Heart right ventricle (tissue), 16 donors: ENCODE data around the gene KRTAP10-6. TPM values are rescaled to one million over a fixed set of nuclear protein-coding genes. Genes with fewer than 3 reads are reported as not detected.

Experiments used
- ATAC-seq, 8 donors: fragments of 200-7000 bp; cut with Tn5 transposase; one replicate each; pipeline ENCODE4 v1.9.1; 2020; ENCODE audit warnings: mild to moderate bottlenecking in 8 of 8, moderate library complexity in 8 of 8, moderate number of reproducible peaks in 1 of 8
- DNase-seq, 2 donors: peaks; one replicate each; pipeline ENCODE4 v3.0.0-alpha.2; 2020
- H3K27ac ChIP-seq, 10 donors: fragments of 200-600 bp; sonication (generic) in 2 of 10; one replicate each; pipeline versions ENCODE4 v1.5.0 to v1.8.0; 2020 to 2022; ENCODE audit warnings: mild to moderate bottlenecking in 3 of 10
- H3K27me3 ChIP-seq, 7 donors: fragments of 200-600 bp; one replicate each; pipeline ENCODE4 v1.8.0; 2021 to 2022; ENCODE audit warnings: mild to moderate bottlenecking in 2 of 7
- H3K36me3 ChIP-seq, 9 donors: fragments of 200-600 bp; sonication (generic) in 1 of 9; one replicate each; pipeline versions ENCODE4 v1.5.0 to v1.8.0; 2020 to 2022; ENCODE audit warnings: mild to moderate bottlenecking in 2 of 9
- H3K4me1 ChIP-seq, 9 donors: fragments of 200-600 bp; sonication (generic) in 1 of 9; one replicate each; pipeline versions ENCODE4 v1.5.0 to v1.8.0; 2020 to 2022; ENCODE audit warnings: mild to moderate bottlenecking in 4 of 9
- H3K4me3 ChIP-seq, 10 donors: fragments of 200-600 bp; sonication (generic) in 2 of 10; one replicate each; pipeline versions ENCODE4 v1.5.0 to v1.8.0; 2020 to 2022; ENCODE audit warnings: mild to moderate bottlenecking in 7 of 10, moderate library complexity in 2 of 10
- H3K9me3 ChIP-seq, 11 donors: fragments of 200-600 bp in 10 of 11; sonication (generic) in 2 of 11; one replicate each; pipeline versions ENCODE4 v1.5.0 to v1.8.0; 2013 to 2022; ENCODE audit warnings: mild to moderate bottlenecking in 2 of 11, control low read depth in 1 of 11, moderate library complexity in 1 of 11
- CTCF ChIP-seq, 9 donors: fragments of 200-600 bp; sonication (generic) in 2 of 9; IDR thresholded peaks; one replicate each; pipeline versions ENCODE4 v1.5.0 to v1.8.0; 2021 to 2022; ENCODE audit warnings: antibody characterized with exemption in 9 of 9, mild to moderate bottlenecking in 5 of 9, moderate library complexity in 1 of 9
- WGBS, 2 donors: extraction: QIAGEN DNeasy Blood & Tissue Kit; methylation state at CpG; one replicate each; pipeline ENCODE4 v1.1.7; 2013; ENCODE audit warnings: inconsistent platforms in 1 of 2; 5-methylcytosine and 5-hydroxymethylcytosine counted together
- intact Hi-C, 10 donors: fragments of 100-400 bp; cut with DNase I; formaldehyde crosslinking; loops; one replicate each; pipeline versions ENCODE4 v1.11.1 to v1.14.2; 2022
- polyA plus RNA-seq, 2 donors: library from polyadenylated mRNA; stranded (reverse); fragments of 200-250 nt; gene quantifications; one replicate each; pipeline ENCODE4 v1.2.3, GENCODE V29; 2013
- total RNA-seq, 10 donors: library from RNA; stranded (reverse); fragmentation: NEBNext Ultra II Directional in 3 of 10; extraction: Animal tissue kit (Norgen Biotek cat#: 25700) in 3 of 10; gene quantifications; one replicate each; pipeline versions ENCODE4 v1.2.1 to v1.2.4, GENCODE V29; 2021 to 2023
- donor health status: Arrhythmogenic right ventricular cardiomyopathy.
- donor health status: ischemic (EF 13 %, LVEDD 7.1; RV severe dilation, severe dysfunction).
- donor health status: healthy with polysubstance abuse.
- donor health status: DM: no; HTN: yes; CAD: no.
- donor health status: DM: no; HTN: no; CAD: no.
- donor health status: ischemic (EF 25% LVEDD 6.9; RV normal size, moderate dysfunction).
- donor health status: ischemic (EF 25% LVEDD 5.7; RV mildly dilated, moderate dysfunction).
- donor health status: healthy.
- donor health status: DM: yes; HTN: yes; CAD: no.
- donor health status: Ischemic cardiomyopathy.
- donor health status: ischemic (EF 35%, LVEDD 5.7; RV mildly dilated, moderate dysfunction).
- donor health status: nonischemic (EF 11% LVEDD 7.7; RV severe dilation, severe dysfunction).
- donor health status: DM: yes; HTN: yes; CAD: no.
- donor health status: PGD.
- donor health status: ischemic (EF 29% LVEDD 5.4; RV normal size, mild dysfunction).
- donor health status: nonischemic (EF 23%, LVEDD 6.1; RV moderate dilation, normal function).

KRTAP10-6 gene
- total and polyA plus RNA-seq, 12 donors = not detected

- intact Hi-C loops = no loop called here
- Histone ChIP-seq H3K9me3 (peaks cover 0 to 30% (median 3%) of the 10 kb centered on the region in 11 donors), H3K27me3 (peaks cover 0 to 12% (median 0%) of the 10 kb centered on the region in 7 donors), H3K36me3 (no peaks in the 10 kb centered on the region), H3K4me3 (no peak overlapping the region), H3K27ac (no peak overlapping the region), H3K4me1 (peaks cover 0 to 6% (median 0%) of the 10 kb centered on the region in 9 donors)
- ATAC-seq (no peak), DNase-seq (no peak)
- 91% methylated on average over 18 of the region's 18 CpGs for WGBS, 2 donors
- TF ChIP-seq CTCF (IDR thresholded peaks at IDR 0.05) = no peak
Measured at GRCh38 chr21:44567481-44568171, 24.7 kb downstream of the KRTAP10-6 start.

GRCh38 chr21:44566403-44566802 lies 25.9 kb downstream of the KRTAP10-6 start:
- H3K4me1 ChIP-seq = peaks cover 0 to 6% (median 0%) of the 10 kb centered on the region in 9 donors
- intact Hi-C loops = no loop called here
- ATAC-seq (no peak), DNase-seq (no peak)
- H3K27ac ChIP-seq = no peak overlapping the region
- 68 to 78% methylated on average over 1 of the region's 1 CpG for WGBS, 2 donors
- H3K36me3 ChIP-seq = no peaks in the 10 kb centered on the region
- TF ChIP-seq CTCF (IDR thresholded peaks at IDR 0.05) = no peak
- peaks cover 0 to 12% (median 0%) of the 10 kb centered on the region in 7 donors for H3K27me3 ChIP-seq
- H3K9me3 ChIP-seq = peaks cover 0 to 33% (median 8%) of the 10 kb centered on the region in 11 donors
- no peak overlapping the region for H3K4me3 ChIP-seq

- DNase-seq (no peak), ATAC-seq (no peak)
- no peak for TF ChIP-seq CTCF (IDR thresholded peaks at IDR 0.05)
- Histone ChIP-seq H3K4me1 (peaks cover 0 to 6% (median 0%) of the 10 kb centered on the region in 9 donors), H3K4me3 (no peak overlapping the region), H3K36me3 (no peaks in the 10 kb centered on the region), H3K27me3 (peaks cover 0 to 12% (median 0%) of the 10 kb centered on the region in 7 donors), H3K9me3 (peaks cover 0 to 28% (median 7%) of the 10 kb centered on the region in 11 donors), H3K27ac (peak overlapping the region in 1 of 10 donors; percentile 54)
- 2 to 49% methylated on average over 1 of the region's 1 CpG for WGBS, 2 donors
- intact Hi-C loops = no loop called here
Measured at GRCh38 chr21:44564886-44565598, 27.3 kb downstream of the KRTAP10-6 start.

- 93 to 97% methylated on average over 1 of the region's 1 CpG for WGBS, 2 donors
Measured at GRCh38 chr21:44564099-44564498, 28.2 kb downstream of the KRTAP10-6 start.

More at GRCh38 chr21:44564099-44564498, 28.2 kb downstream of the KRTAP10-6 start:
- ATAC-seq = no peak
- intact Hi-C loops = no loop called here
- Histone ChIP-seq H3K9me3 (peaks cover 0 to 33% (median 7%) of the 10 kb centered on the region in 11 donors), H3K4me3 (no peak overlapping the region), H3K27ac (no peak overlapping the region), H3K36me3 (no peaks in the 10 kb centered on the region), H3K4me1 (peaks cover 0 to 6% (median 0%) of the 10 kb centered on the region in 9 donors), H3K27me3 (peaks cover 0 to 12% (median 3%) of the 10 kb centered on the region in 7 donors)
- no peak for TF ChIP-seq CTCF (IDR thresholded peaks at IDR 0.05)
- DNase-seq = no peak
